GM19025 (cell line): ENCODE results near the gene LPIN1.
A peak's percentile ranks its signal among the peaks of the same experiment; 100 is the strongest.
"Not testable (repeated sequence)": the region's sequence is repeated elsewhere in the genome, so short reads cannot be mapped to it uniquely, and the experiment has no call there.

Source experiments
- ATAC-seq: cut with Tn5 transposase; IDR thresholded peaks from one replicate; pipeline ENCODE4 v1.9.1; 2021; ENCODE audit warnings: mild to moderate bottlenecking, low read depth, moderate library complexity; ENCODE audit not compliant: unreplicated experiment

Gene LPIN1

GRCh38 chr2:11829324-11829946 is 83.0 kb downstream of the LPIN1 start:
- peak; percentile 5 for ATAC-seq

GRCh38 chr2:11829947-11830707 is 83.7 kb downstream of the LPIN1 start:
- ATAC-seq: peak; percentile 76

- no peak for ATAC-seq
Measured at GRCh38 chr2:11830708-11831301, 84.4 kb downstream of the LPIN1 start.

GRCh38 chr2:11831415-11831814 is 85.0 kb downstream of the LPIN1 start:
- ATAC-seq: no peak

GRCh38 chr2:11832531-11832930 is 86.1 kb downstream of the LPIN1 start:
- no peak for ATAC-seq

GRCh38 chr2:11833601-11834000 is 87.2 kb downstream of the LPIN1 start:
- no peak for ATAC-seq

GRCh38 chr2:11835403-11835802 is 89.0 kb downstream of the LPIN1 start:
- no peak for ATAC-seq

- ATAC-seq: no peak
Measured at GRCh38 chr2:11836647-11837219, 90.3 kb downstream of the LPIN1 start.

GRCh38 chr2:11837875-11838734 is 91.7 kb downstream of the LPIN1 start:
- no peak for ATAC-seq

- ATAC-seq: no peak
Measured at GRCh38 chr2:11839916-11840315, 93.5 kb downstream of the LPIN1 start.

GRCh38 chr2:11842336-11842735 is 95.9 kb downstream of the LPIN1 start:
- no peak for ATAC-seq

GRCh38 chr2:11844798-11845197 is 98.4 kb downstream of the LPIN1 start:
- ATAC-seq: not testable (repeated sequence)

GRCh38 chr2:11847935-11848334 is 101.5 kb downstream of the LPIN1 start:
- ATAC-seq: not testable (repeated sequence)

- no peak for ATAC-seq
Measured at GRCh38 chr2:11850082-11850481, 103.7 kb downstream of the LPIN1 start.

GRCh38 chr2:11852526-11853196 is 106.2 kb downstream of the LPIN1 start:
- no peak for ATAC-seq

- no peak for ATAC-seq
Measured at GRCh38 chr2:11853197-11853588, 106.8 kb downstream of the LPIN1 start.

GRCh38 chr2:11855064-11855760 is 108.8 kb downstream of the LPIN1 start:
- ATAC-seq: no peak

GRCh38 chr2:11856095-11856494 is 109.7 kb downstream of the LPIN1 start:
- no peak for ATAC-seq

GRCh38 chr2:11858883-11859282 is 112.5 kb downstream of the LPIN1 start:
- no peak for ATAC-seq
